Measurements from ENCODE around the gene SETD7.

DNA sequence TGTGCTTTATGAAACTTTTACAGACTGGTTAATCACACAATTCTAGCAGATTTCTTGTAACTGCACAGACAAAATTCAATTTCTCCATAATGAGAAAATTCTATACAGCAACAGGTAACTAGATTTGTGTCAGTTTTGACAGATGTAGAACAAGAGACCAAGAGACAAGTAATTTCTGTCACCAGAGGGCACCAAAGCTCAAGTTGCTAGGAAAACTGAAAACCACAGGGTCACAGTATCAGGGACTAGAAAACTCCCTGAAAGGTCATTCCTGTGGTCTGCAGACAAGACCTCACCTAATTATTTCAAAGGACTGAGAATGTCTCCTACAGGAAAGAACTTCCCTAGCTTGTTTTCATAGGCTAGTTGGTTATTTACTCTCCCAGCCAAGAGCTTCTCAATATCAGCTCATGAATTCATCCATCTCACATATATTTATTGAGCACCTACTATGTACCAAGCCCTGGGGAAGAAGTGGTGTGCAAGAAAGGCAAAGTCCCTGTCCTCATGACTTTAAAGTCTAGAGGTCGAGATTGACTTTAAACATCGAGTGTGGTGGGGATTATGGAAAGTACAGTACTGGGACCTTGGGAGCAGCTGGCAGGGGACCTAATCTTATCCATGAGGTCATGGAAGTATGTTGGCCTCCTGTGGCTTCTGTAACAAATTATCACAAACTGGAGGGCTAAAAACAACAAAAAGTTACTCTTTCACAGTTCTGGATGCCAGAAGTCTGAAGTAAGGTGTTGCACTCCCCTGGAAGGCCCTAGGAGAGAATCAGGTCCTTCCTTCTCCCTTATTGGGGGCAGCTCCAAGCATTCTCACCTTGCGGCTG lies 47.8 kb upstream of the SETD7 start:
- TF ChIP-seq, protein P1, sequence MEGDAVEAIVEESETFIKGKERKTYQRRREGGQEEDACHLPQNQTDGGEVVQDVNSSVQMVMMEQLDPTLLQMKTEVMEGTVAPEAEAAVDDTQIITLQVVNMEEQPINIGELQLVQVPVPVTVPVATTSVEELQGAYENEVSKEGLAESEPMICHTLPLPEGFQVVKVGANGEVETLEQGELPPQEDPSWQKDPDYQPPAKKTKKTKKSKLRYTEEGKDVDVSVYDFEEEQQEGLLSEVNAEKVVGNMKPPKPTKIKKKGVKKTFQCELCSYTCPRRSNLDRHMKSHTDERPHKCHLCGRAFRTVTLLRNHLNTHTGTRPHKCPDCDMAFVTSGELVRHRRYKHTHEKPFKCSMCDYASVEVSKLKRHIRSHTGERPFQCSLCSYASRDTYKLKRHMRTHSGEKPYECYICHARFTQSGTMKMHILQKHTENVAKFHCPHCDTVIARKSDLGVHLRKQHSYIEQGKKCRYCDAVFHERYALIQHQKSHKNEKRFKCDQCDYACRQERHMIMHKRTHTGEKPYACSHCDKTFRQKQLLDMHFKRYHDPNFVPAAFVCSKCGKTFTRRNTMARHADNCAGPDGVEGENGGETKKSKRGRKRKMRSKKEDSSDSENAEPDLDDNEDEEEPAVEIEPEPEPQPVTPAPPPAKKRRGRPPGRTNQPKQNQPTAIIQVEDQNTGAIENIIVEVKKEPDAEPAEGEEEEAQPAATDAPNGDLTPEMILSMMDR (IDR thresholded peaks at IDR 0.05) = peak; percentile 52 to 58 (median 55)
- no peak for TF ChIP-seq POLR2A (IDR thresholded peaks at IDR 0.05)
